ENCODE measurements around the gene EFCAB6. TPM values are rescaled to one million over a fixed set of nuclear protein-coding genes. Genes with fewer than 3 reads are reported as not detected.

Gene EFCAB6
- total RNA-seq, 1 donor, result 0.86 TPM

DNA sequence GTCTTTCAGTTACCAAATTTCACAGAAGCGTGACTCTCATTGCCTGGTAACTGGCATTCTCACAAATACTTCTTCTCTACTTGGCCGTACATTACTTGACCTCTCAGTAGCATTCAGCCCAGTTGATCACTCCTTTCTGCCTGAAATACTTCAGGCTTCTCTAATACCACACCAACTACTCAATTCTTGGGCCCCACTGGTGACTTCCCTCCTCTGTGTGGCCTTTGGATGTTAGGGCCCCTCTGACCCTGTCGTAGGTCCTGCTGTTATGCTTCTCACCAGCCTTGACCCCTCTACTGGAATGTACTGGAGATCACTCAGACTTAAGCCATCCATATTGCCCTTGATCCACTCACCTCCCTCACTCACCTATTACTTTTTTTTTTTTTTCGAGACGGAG, 2.2 kb upstream of the EFCAB6 start:
- no peak for DNase-seq (ENCODE audit: low read depth)
- TF ChIP-seq, protein P1, sequence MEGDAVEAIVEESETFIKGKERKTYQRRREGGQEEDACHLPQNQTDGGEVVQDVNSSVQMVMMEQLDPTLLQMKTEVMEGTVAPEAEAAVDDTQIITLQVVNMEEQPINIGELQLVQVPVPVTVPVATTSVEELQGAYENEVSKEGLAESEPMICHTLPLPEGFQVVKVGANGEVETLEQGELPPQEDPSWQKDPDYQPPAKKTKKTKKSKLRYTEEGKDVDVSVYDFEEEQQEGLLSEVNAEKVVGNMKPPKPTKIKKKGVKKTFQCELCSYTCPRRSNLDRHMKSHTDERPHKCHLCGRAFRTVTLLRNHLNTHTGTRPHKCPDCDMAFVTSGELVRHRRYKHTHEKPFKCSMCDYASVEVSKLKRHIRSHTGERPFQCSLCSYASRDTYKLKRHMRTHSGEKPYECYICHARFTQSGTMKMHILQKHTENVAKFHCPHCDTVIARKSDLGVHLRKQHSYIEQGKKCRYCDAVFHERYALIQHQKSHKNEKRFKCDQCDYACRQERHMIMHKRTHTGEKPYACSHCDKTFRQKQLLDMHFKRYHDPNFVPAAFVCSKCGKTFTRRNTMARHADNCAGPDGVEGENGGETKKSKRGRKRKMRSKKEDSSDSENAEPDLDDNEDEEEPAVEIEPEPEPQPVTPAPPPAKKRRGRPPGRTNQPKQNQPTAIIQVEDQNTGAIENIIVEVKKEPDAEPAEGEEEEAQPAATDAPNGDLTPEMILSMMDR (IDR thresholded peaks at IDR 0.05; ENCODE audit: insufficient read depth, low read depth, low read length), result no peak
- no peak overlapping the region for H3K4me3 ChIP-seq (ENCODE audit: low read depth, low read length)

DNA sequence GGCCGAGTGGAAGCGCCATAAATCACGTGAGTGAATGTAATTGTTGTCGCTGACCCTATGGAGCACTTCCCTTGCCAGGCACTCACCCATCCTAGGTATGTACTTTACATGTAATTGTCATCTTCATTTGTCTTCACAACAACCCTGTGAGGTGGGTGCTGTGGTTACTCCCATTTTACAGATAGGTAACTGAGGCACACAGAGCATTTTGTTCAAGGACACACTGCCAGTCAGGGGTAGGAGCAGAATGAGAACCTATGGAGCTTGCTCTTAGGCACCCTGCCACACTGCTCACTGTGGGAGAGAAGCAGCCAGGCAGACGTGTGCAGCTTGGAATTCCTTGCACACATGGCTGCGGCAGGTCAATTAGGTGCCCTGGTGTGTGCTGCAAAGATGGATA, 785 bp upstream of the EFCAB6 start:
- no peak for DNase-seq (ENCODE audit: low read depth)
- TF ChIP-seq, protein P1 (IDR thresholded peaks at IDR 0.05; ENCODE audit: insufficient read depth, low read depth, low read length), result no peak
- peak overlapping the region; percentile 73 for H3K4me3 ChIP-seq (ENCODE audit: low read depth, low read length)

DNA sequence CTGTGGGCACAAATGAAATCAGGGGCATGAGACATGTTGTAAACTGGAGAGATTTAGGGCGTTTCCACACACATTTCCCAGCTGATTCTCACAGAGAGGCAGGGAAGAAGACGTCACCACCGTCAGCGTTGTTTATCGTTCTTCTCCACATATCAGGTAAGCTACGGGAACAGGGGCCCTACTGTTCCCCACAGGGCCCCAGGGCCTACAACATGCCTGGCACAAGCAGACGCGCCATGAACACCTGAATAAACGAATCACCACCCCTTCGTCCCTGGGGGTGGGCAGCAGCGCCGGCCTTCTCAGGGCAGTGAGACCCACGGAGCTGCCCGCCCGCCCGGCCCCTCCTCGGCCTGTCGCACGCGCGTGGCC, 342 bp downstream of the EFCAB6 start:
- peak; percentile 80 for DNase-seq (ENCODE audit: low read depth)
- TF ChIP-seq, protein P1 (IDR thresholded peaks at IDR 0.05; ENCODE audit: insufficient read depth, low read depth, low read length), result no peak
- peak overlapping the region; percentile 73 for H3K4me3 ChIP-seq (ENCODE audit: low read depth, low read length)

DNA sequence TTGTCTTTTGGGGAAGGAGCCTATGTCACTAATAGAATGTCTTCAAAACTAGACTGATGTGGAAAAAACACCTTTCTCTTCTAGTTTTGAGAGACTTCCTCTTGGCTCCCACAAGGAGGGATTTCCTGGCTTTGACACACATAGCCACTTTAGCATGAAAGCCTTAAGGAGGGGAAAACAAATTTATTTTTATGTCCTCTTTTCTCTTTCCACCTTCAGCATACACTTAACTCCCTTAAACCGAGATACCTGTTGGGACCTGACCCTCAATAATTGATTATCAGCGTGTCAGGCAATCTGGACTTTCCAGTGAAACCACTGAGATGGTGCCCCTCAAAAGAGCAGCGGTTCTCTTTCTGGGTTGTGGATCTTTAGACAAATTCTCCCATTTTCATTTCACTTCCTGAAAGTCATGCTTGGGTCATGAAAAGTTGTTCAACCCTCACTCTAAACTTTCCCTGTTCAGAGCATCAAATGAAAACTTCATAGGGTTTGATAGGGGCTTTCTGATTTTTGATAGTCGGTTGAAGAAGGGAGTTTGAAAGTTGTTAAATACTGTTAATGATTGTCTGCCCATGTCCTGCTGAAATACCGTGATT, 9.1 kb downstream of the EFCAB6 start:
- TF ChIP-seq, protein P1 (IDR thresholded peaks at IDR 0.05; ENCODE audit: insufficient read depth, low read depth, low read length), result no peak
- no peak for DNase-seq (ENCODE audit: low read depth)

DNA sequence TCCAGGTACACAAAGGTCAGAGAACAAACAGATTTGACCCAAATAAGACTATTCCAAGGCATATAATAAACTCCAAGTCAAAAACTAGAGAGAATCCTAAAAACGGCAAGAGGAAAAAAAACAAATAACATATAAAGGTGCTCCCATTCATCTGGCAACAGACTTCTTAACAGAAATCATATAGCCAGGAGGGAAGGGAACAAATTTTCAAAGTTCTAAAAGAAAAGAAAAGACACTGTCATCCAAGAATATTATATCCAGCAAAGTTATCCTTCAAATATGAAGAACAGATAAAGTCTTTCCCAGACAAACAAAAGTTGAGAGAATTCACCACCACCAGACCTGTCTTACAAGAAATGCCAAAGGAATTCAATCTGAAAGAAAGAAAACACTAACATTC, 11.1 kb downstream of the EFCAB6 start:
- no peak for DNase-seq (ENCODE audit: low read depth)
- TF ChIP-seq, protein P1 (IDR thresholded peaks at IDR 0.05; ENCODE audit: insufficient read depth, low read depth, low read length), result no peak
- no peak overlapping the region for H3K4me3 ChIP-seq (ENCODE audit: low read depth, low read length)

More for the DNA sequence above, 9.1 kb downstream of the EFCAB6 start:
- H3K4me3 ChIP-seq (ENCODE audit: low read depth, low read length), result no peak overlapping the region

DNA sequence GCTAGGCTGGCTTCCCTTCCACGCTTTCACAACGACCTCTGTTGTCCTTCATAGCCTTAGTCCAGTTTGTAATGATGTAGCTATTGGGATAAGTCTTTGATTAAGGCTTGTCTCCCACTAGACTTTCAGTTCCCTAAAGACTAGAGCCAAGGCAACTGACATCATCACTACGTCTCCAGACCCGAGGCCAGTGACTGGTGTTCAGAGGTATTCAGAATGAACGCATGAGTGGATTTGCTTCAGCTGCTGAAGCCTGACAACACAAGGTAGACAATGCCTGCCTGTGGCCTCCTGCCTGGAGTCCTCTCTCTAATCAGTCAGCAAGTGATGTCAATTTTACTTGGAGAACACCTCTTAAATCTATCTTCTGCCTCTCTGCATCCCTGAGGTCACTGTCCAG, 13.6 kb downstream of the EFCAB6 start:
- H3K4me3 ChIP-seq (ENCODE audit: low read depth, low read length), result no peak overlapping the region
- DNase-seq (ENCODE audit: low read depth), result no peak
- TF ChIP-seq, protein P1 (IDR thresholded peaks at IDR 0.05; ENCODE audit: insufficient read depth, low read depth, low read length), result no peak

DNA sequence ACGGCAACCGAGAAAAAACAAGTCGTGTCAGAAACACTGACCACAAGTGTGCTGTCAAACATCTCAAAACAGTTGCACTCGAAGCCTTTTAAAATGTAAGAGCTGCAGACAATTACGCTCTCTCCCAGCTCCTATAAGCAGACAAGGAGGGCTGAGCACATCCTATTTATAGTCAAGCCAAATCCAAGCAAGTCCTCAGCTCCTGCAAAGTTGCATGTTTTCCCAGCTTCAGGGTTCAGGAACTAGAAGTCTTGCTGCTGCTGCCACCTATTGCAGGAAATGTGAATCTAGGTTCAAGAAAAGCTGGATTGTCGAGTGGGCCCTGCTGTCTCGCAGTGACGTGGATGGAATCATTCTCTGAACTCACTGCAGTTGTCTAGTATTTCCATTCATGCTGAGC, 15.5 kb downstream of the EFCAB6 start:
- TF ChIP-seq, protein P1 (IDR thresholded peaks at IDR 0.05; ENCODE audit: insufficient read depth, low read depth, low read length), result peak; percentile 56
- no peak overlapping the region for H3K4me3 ChIP-seq (ENCODE audit: low read depth, low read length)
- peak; percentile 58 for DNase-seq (ENCODE audit: low read depth)

Measured in fibroblast of villous mesenchyme (primary cell).